ENCODE measurements around the gene CPEB2.
"Not testable (repeated sequence)": the region's sequence is repeated elsewhere in the genome, so short reads cannot be mapped to it uniquely, and the experiment has no call there.

CPEB2 gene

GRCh38 chr4:15054541-15054940 is 52.3 kb downstream of the CPEB2 start:
- DNase-seq (ENCODE audit: low read depth in 2 of 2) = no peak

- no peak for DNase-seq (ENCODE audit: low read depth in 2 of 2)
Observed at GRCh38 chr4:15060213-15060612, 57.9 kb downstream of the CPEB2 start.

- no peak for DNase-seq (ENCODE audit: low read depth in 2 of 2)
Observed at GRCh38 chr4:15063341-15063740, 61.1 kb downstream of the CPEB2 start.

- no peak for DNase-seq (ENCODE audit: low read depth in 2 of 2)
Observed at GRCh38 chr4:15065516-15065915, 63.2 kb downstream of the CPEB2 start.

GRCh38 chr4:15066140-15066539 is 63.9 kb downstream of the CPEB2 start:
- no peak for DNase-seq (ENCODE audit: low read depth in 2 of 2)

- no peak for DNase-seq (ENCODE audit: low read depth in 2 of 2)
Observed at GRCh38 chr4:15068298-15068697, 66.0 kb downstream of the CPEB2 start.

- no peak for DNase-seq (ENCODE audit: low read depth in 2 of 2)
Observed at GRCh38 chr4:15075875-15076274, 73.6 kb downstream of the CPEB2 start.

GRCh38 chr4:15077969-15078368 is 75.7 kb downstream of the CPEB2 start:
- DNase-seq (ENCODE audit: low read depth in 2 of 2) = no peak

GRCh38 chr4:15078682-15079642 is 76.7 kb downstream of the CPEB2 start:
- DNase-seq (ENCODE audit: low read depth in 2 of 2) = no peak

- no peak for DNase-seq (ENCODE audit: low read depth in 2 of 2)
Observed at GRCh38 chr4:15084780-15085179, 82.5 kb downstream of the CPEB2 start.

GRCh38 chr4:15085762-15086161 is 83.5 kb downstream of the CPEB2 start:
- not testable (repeated sequence) for DNase-seq (ENCODE audit: low read depth in 2 of 2)

GRCh38 chr4:15086259-15086658 is 84.0 kb downstream of the CPEB2 start:
- DNase-seq (ENCODE audit: low read depth in 2 of 2) = not testable (repeated sequence)

GRCh38 chr4:15088394-15089035 is 86.2 kb downstream of the CPEB2 start:
- DNase-seq (ENCODE audit: low read depth in 2 of 2) = no peak

GRCh38 chr4:15089979-15090378 is 87.7 kb downstream of the CPEB2 start:
- DNase-seq (ENCODE audit: low read depth in 2 of 2) = no peak

- no peak for DNase-seq (ENCODE audit: low read depth in 2 of 2)
Observed at GRCh38 chr4:15100380-15100779, 98.1 kb downstream of the CPEB2 start.

GRCh38 chr4:15100994-15101695 is 98.9 kb downstream of the CPEB2 start:
- DNase-seq (ENCODE audit: low read depth in 2 of 2) = no peak

- no peak for DNase-seq (ENCODE audit: low read depth in 2 of 2)
Observed at GRCh38 chr4:15104825-15105224, 102.5 kb downstream of the CPEB2 start.

- no peak for DNase-seq (ENCODE audit: low read depth in 2 of 2)
Observed at GRCh38 chr4:15106399-15106798, 104.1 kb downstream of the CPEB2 start.

GRCh38 chr4:15109600-15109999 is 107.3 kb downstream of the CPEB2 start:
- no peak for DNase-seq (ENCODE audit: low read depth in 2 of 2)

GRCh38 chr4:15110120-15110571 is 107.9 kb downstream of the CPEB2 start:
- no peak for DNase-seq (ENCODE audit: low read depth in 2 of 2)

GRCh38 chr4:15116509-15117079 is 114.3 kb downstream of the CPEB2 start:
- no peak for DNase-seq (ENCODE audit: low read depth in 2 of 2)

All from stimulated activated CD4-positive, alpha-beta T cell treated with anti-CD3 and anti-CD28 coated beads, Interleukin-15, amount 100 ng/mL, for 48 hours (primary cell).